Embryonic facial prominence (tissue), 1 donor: ENCODE data around the gene SYK.

ENCODE experiments used
- DNase-seq: peaks from one replicate; pipeline ENCODE4 v3.0.0-alpha.2; 2016; ENCODE audit errors: extremely low spot score

The SYK gene

DNA sequence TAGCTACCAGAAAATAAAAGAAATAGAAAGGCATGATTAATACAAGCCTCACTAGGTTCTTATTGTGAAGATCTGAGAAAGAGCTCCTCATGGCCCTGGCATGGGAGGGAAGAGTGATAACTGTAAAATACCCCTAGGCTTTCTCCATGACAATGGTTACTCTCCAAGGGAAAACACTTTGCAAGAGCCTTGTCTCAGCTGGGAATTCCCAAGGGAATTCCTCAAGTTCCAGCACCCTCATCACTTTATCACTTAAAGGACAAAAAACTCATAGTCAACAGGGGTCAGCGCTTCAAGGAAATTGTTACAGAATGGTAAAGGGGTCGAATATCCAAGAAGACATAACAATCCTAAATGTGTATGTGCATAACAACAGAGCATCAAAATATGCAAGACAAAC, 21.2 kb downstream of the SYK start:
- no peak for DNase-seq

DNA sequence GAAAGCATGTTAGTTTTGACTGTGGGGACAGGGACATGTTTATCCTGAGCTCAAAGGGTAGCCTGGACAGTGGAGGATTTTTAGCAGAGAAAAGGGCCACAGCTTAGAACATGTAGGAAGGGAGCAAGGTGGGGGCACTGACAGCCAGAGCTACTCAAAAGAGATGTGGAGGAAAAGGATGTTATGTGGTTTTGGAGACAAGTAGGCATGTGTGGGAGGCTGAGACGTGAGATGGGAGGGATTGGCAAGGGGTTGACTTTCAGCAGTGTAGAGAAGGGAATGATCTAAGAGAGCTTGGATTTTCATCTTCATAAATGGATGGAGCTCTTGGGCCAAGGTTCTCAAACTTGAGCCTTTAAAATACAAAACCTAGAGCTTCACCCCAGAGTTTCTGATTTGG, 24.0 kb downstream of the SYK start:
- DNase-seq: no peak

DNA sequence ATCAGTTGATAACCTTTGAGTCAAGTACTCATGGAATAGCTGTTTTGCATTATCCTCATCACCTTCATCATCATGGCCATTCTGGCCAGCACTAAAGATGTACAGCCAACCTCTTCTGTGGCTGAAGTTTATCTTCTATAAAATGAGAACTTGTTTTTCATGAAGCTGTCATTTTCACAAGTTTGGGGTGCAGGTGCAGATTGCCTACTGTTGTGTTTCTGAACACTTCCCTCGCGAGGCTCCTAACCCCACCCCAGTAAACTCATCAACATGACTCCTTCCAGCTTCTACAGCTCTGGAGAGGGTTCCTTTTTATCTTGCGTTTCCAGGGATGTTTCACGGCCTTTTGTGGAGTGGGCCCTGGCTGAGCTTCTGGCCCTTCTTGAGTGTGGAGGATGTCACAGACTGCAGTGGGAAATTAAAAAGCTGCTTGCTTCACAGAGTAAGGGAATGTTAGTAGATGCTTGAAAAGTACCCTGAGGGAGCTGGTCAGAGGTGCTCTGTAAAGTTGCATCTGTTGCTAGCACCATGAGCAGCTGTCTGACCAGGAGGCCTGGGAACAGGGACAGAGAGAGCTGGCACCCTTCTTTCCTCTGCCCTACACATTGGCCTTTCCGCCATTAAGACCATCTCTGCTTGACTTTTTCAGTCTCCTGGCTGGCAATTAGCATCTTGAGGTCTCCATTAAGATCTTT, 24.9 kb downstream of the SYK start:
- DNase-seq: no peak

GRCh38 chr9:90827181-90827871, 25.7 kb downstream of the SYK start:
- no peak for DNase-seq

DNA sequence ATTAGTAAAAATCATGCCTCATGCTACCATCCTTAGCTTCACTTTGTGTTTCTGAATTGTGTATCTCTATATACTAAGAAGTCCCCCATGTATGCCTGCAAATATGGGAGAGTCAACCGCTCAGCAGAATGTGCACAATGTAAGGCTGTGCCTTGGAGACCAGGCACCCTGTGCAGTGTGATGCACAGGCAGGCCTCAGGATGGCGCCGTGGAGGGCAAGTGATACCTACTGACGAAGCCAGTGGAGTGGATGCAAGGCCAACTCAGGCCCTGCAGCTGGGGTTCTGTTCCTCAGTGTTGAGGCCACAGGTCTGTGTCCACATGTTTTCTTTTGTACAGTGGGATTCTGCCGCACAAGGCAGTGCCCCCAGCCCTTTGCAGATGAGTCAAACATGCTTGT, 28.4 kb downstream of the SYK start:
- no peak for DNase-seq

- no peak for DNase-seq
These were observed 29.4 kb downstream of the SYK start for GRCh38 chr9:90830977-90831376.

GRCh38 chr9:90832261-90832660, 30.6 kb downstream of the SYK start:
- DNase-seq: no peak

DNA sequence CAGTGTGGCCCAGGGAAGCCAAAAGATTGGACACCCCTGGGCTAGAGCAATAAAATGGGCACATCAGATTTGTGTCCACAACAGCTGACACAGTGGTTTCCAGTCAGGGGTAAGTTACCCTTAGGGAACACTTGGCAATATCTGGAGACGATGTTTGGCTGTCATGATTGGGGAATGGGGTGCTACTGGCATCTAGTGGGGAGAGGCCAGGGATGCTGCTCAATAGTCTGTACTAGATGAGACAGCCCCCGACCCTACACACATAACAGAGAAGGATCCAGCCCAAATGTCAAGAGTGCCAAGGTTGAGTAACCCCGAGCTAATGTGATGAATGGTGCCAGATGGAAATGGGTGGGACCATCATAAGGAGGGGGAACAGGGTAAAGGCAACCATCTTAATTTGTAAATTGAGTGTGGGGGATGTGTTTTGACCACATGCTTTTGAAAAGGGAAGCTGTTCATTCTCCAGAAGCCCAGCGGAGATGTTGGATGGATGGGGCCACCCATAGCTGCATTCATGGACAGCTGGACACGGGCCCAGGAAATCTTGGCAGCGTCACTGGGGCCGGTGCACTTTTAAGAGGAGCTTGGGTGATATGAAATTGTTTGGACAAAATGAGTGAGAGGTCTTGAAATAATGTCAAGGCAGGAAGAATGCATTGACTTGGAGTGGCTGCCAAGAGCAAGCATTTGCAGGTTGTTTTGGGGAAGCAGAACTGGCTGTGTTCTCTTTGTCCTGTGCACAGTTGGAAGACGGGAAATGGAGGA, 33.4 kb downstream of the SYK start:
- no peak for DNase-seq

GRCh38 chr9:90836411-90837080, 34.9 kb downstream of the SYK start:
- no peak for DNase-seq

DNA sequence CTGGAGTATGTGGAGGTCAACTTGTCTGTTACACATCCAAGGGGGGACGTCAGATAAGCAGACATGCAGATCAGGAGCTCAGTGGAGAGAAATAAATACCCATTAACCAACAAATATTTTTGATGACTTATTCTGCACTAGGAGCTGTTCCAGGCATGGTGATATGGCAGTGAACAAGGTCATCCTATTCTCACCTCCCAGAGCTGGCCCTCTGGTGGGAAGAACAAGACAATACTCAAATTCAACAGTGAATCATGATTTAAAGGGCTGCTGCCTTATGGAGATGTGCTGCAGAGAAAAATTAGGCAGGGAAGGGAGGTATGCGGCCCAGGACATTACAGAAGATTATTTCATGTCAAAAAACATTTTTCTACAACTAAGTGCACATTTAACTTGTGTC, 36.5 kb downstream of the SYK start:
- no peak for DNase-seq

- no peak for DNase-seq
These were observed 37.0 kb downstream of the SYK start for GRCh38 chr9:90838581-90839154.

DNA sequence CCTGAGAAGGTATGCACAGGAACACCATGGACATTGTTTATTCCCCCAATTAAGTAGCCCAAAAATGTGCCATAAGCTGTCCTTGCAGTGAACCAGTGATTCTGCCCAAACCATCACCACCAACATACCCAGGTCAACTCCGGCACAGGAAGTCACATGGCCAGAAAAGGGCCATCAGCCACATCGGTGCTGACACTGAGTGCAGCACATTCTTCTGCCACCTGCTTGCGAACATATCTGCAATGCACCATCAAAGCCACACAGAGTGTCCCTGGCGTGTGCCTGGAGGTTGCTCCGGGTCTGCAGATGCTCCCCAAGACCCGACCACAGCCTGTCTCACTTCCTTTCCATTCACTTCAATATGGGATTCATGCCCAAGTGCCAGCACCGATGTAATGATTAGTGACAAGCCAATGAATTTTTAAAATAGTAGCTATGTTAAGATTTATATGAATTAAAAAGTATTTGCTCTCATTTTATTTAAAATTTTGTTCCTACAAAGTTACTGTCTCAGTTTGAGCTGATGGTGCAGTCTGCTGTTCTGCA, 37.6 kb downstream of the SYK start:
- no peak for DNase-seq

GRCh38 chr9:90840696-90841095, 39.1 kb downstream of the SYK start:
- DNase-seq: no peak

DNA sequence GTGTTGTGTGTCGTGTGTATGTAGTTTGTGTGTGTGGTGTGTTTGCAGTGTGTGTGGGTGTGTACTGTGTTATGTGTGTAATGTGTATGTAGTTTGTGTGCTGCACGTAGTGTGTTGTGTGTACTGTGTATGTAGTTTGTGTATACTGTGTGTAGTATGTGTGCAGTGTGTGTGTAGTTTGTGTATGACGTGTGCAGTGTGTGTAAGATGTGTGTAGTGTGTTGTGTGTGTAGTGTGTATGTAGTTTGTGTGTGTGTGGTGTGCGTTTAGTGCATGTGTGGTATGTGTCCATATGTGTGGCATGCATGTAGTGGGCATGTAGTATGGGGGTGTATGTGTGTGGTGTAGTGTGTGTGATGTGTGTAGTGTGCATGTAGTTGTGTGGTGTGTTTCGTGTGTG, 39.6 kb downstream of the SYK start:
- no peak for DNase-seq

GRCh38 chr9:90841615-90842014, 40.0 kb downstream of the SYK start:
- DNase-seq: no peak

DNA sequence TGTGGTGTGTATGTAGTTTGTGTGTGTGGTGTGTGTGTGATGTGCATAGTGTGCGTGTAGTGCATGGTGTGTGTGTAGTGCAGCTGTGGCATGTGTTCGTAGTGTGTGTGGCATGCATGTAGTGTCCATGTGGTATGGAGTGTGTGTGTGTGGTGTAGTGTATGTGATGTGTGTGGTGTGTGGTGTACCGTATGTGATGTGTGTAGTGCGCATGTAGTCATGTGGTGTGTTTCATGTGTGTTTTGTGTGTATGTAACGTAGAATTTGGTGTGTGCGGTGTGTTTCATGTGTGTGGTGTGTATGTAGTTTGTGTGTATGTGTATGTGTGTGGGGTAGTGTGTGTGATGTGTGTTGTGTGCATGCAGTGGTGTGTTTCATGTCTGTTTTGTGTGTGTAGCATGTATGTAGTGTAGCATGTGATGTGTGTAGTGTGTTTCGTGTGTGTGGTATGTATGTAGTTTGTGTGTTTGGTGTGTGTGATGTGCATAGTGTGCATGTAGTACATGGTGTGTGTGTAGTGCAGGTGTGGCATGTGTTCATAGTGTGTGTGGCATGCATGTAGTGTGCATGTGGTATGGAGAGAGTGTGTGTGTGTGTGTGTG, 40.7 kb downstream of the SYK start:
- DNase-seq: no peak

- no peak for DNase-seq
These were observed 41.4 kb downstream of the SYK start for GRCh38 chr9:90842996-90843395.

GRCh38 chr9:90843525-90843924, 41.9 kb downstream of the SYK start:
- no peak for DNase-seq

GRCh38 chr9:90844326-90844725, 42.7 kb downstream of the SYK start:
- DNase-seq: no peak

DNA sequence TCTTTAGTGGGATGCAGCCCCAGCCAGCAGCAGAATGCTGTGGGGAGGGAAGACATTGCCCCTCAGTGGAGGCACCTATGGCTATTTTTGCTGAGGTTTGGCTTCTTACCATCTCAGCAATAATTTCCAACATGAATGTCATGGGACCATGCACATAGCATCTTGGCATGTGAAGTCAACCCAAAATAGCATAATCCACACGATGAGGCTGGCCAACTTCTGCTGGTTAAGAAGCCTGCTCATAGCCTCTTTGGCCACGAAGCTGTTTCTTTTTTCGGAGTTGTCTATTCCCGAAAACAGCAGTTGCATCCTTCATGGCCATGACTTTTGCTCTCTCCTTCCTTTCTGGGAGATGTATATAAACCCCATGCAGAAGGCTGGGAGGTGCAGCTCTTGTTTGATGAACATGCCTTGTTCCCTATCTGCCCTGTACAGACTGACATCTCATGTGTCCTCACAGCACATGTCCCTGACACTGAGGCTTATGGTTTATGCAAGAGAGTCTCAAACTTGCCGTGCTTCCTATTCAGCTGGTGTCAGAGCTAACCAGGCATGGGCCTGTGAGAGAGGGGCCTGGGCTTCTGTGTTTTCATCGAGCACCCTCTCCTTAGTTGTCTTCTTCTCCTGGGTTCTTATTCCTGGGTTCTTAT, 45.3 kb downstream of the SYK start:
- DNase-seq: no peak

DNA sequence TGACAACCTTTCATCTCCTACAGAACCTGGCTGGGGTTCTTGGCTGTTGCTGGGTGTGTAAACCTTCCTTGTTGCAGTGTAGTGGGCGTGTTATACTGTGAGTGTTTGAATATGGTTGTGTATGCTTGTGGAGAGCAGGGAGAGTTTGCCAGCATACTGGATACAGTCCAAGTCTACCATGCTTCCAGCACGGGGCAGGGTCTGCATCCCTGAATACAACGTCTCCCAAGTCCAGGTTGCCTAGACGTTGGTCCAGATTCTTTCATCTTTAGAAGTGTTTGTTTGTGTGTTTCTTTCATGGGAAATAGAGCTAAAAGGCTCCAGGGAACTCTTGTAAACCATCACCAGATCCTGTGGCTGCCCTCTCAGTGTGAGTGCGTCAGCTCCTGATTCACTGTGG, 46.4 kb downstream of the SYK start:
- no peak for DNase-seq
